Stimulated activated effector memory CD8-positive, alpha-beta T cell treated with anti-CD3 and anti-CD28 coated beads, Interleukin-12 subunit alpha, Interleukin-12 subunit beta, amount 100 ng/mL, for 72 hours (primary cell): ENCODE measurements around the gene MRPS11.
"Not testable (repeated sequence)": the region's sequence is repeated elsewhere in the genome, so short reads cannot be mapped to it uniquely, and the experiment has no call there.

Source experiments
- ATAC-seq: fragments of 150-1000 bp; cut with Tn5 transposase; 2 replicates; pipeline ENCODE4 v1.10.0; 2021
- DNase-seq, 2 donors: peaks; one replicate each; pipeline ENCODE4 v3.0.0; 2021 to 2022; ENCODE audit warnings: low spot score in 2 of 2
- H3K27ac Mint-ChIP-seq: one replicate; pipeline ENCODE4 v1.8.0; 2022; ENCODE audit warnings: mild to moderate bottlenecking, mixed read lengths
- H3K36me3 Mint-ChIP-seq: one replicate; pipeline ENCODE4 v1.8.0; 2022; ENCODE audit warnings: mild to moderate bottlenecking, mixed read lengths
- H3K4me1 Mint-ChIP-seq: one replicate; pipeline ENCODE4 v1.8.0; 2022; ENCODE audit warnings: mixed read lengths
- H3K4me3 Mint-ChIP-seq: one replicate; pipeline ENCODE4 v1.8.0; 2022; ENCODE audit warnings: mild to moderate bottlenecking, mixed read lengths
- H3K9me3 Mint-ChIP-seq: one replicate; pipeline ENCODE4 v1.8.0; 2022; ENCODE audit warnings: mixed read lengths

The MRPS11 gene

DNA sequence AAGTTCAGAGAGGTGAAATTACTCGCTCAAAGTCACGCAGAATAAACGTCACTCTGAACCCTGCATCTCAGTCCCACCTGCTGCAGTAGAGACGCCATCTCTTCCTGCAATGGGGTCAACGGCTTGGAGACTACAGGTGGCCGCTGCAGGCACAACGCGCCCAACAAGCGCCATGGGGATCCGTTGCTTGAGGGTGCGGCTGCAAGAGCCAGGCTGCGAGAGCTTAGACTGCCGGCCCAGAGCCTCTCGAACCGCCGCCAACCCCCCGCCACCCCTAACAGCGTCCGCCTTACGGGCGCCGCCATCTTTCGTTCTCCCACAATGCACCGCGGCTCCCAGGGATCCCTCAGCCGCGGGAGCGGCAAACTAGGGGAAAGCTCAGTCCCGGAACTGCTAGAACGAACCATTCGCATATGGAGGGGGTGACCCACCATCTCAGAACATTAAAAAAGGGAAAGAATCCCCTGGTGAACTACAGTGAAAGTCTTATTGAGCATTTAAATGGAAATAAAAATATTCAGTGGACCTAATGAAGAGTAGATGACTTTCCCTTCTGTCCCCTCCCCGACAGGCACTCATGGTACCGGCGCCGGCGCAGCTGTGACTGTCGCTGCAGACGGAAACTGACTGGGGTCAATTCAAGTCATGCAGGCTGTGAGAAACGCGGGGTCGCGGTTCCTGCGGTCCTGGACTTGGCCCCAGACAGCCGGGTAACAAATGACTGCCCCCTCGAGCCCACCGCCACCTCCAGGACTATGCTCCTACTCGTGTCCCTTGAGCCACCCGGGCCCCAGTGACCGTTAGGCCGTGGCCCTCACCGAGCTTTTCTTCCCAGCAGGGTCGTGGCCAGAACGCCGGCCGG is at the start of gene MRPS11, which contains the start of gene MRPL46:
MRPS11 (plus strand) TSS at position 636 of the 862 bp plus-strand sequence; CDS start at position 646, 10 bp downstream.
MRPL46 (minus strand) TSS at position 316 of the 862 bp plus-strand sequence; CDS start at position 305, 11 bp downstream.
- peak within 1 kb of the TSS; percentile 83 for H3K4me3 Mint-ChIP-seq
- H3K36me3 Mint-ChIP-seq: peaks cover 61% of the 10 kb centered on the region
- ATAC-seq (peak; percentile 92), DNase-seq (peak; percentile 85 to 95)
- no peaks in the 10 kb centered on the region for H3K9me3 Mint-ChIP-seq
- H3K4me1 Mint-ChIP-seq: peaks cover 33% of the 10 kb centered on the region
- H3K27ac Mint-ChIP-seq: peak within 1 kb of the TSS; percentile 99

- Mint-ChIP-seq H3K9me3 (no peaks in the 10 kb centered on the region), H3K4me3 (no peak overlapping the region), H3K4me1 (no peaks in the 10 kb centered on the region), H3K27ac (no peak overlapping the region), H3K36me3 (no peaks in the 10 kb centered on the region)
- ATAC-seq (peak; percentile 99), DNase-seq (no peak)
These were observed 47.7 kb upstream of the MRPS11 start for GRCh38 chr15:88419830-88420229.

- no peak for DNase-seq
- no peak for ATAC-seq
- Mint-ChIP-seq H3K4me1 (no peaks in the 10 kb centered on the region), H3K27ac (no peak overlapping the region), H3K36me3 (no peaks in the 10 kb centered on the region), H3K9me3 (no peaks in the 10 kb centered on the region), H3K4me3 (no peak overlapping the region)
These were observed 44.2 kb upstream of the MRPS11 start for GRCh38 chr15:88423331-88423730.

DNA sequence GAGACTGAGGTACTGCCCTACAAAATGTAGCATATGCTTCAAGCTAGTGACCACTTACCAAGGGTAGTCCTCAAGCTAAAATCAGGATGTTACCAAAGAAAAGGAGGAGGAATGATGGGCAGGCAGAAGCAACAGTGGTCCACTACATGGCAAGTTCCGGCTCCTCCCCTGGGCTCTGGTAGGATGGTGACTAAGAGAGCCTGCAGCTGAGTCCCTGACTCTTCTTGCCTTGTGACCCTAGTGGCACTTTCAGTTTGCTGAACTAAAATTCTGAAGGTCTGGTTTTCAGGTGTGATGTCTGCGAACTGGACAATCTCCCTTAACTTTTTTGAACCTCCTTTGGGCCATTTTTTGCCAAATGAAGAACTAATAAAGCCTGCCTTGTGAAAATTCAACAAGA is 41.2 kb upstream of the MRPS11 start:
- ATAC-seq: no peak
- H3K27ac Mint-ChIP-seq: no peak overlapping the region
- no peak for DNase-seq
- H3K4me1 Mint-ChIP-seq: no peaks in the 10 kb centered on the region
- no peak overlapping the region for H3K4me3 Mint-ChIP-seq
- H3K36me3 Mint-ChIP-seq: no peaks in the 10 kb centered on the region
- H3K9me3 Mint-ChIP-seq: no peaks in the 10 kb centered on the region

DNA sequence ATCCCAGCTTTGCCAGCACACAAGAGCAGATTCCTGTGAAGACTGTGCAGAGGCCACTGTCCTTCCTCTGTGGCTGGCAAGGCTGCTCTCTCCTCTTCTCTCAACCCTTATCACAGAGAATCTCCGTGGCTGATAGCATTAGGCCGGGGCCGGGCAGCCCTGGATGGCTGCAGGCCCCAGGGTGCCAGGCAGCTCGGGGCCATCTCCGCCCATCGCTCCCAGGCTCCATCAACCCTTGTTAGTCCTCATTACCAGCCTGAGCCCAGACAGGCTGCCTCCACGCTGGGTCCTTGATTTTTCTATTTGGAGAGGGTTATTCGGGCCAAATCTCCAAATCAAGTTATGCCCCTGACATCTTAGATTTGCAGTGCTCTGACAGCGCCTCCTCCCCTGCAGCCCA is 39.5 kb upstream of the MRPS11 start:
- ATAC-seq: no peak

GRCh38 chr15:88428805-88429605 is 38.5 kb upstream of the MRPS11 start:
- H3K9me3 Mint-ChIP-seq: no peaks in the 10 kb centered on the region
- no peak overlapping the region for H3K27ac Mint-ChIP-seq
- H3K4me1 Mint-ChIP-seq: no peaks in the 10 kb centered on the region
- ATAC-seq: no peak
- DNase-seq: no peak
- no peaks in the 10 kb centered on the region for H3K36me3 Mint-ChIP-seq
- H3K4me3 Mint-ChIP-seq: no peak overlapping the region

More for the DNA sequence above, 39.5 kb upstream of the MRPS11 start:
- Mint-ChIP-seq H3K4me3 (no peak overlapping the region), H3K9me3 (no peaks in the 10 kb centered on the region), H3K36me3 (no peaks in the 10 kb centered on the region), H3K27ac (no peak overlapping the region), H3K4me1 (no peaks in the 10 kb centered on the region)
- no peak for DNase-seq

DNA sequence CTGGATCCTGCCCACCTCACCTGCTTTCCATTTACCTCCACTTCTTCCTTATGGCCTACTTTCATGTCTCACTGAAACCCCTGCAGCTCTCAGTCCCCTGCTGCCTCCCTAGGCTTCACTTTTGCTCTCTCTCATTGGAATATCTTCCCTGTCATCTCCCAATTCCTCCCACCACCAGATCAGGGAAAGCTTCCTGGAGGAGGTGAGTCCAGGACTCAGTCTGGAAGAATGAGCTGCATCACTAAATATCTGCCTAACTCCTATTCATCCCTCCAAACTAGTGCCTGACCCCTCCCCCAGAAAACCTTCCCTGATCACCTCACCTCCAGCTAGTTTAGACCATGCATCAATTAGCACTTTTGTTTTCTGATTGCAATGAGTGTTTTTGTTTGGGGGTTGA is 37.5 kb upstream of the MRPS11 start:
- no peaks in the 10 kb centered on the region for H3K9me3 Mint-ChIP-seq
- no peaks in the 10 kb centered on the region for H3K4me1 Mint-ChIP-seq
- ATAC-seq (no peak), DNase-seq (no peak)
- no peaks in the 10 kb centered on the region for H3K36me3 Mint-ChIP-seq
- H3K4me3 Mint-ChIP-seq: no peak overlapping the region
- no peak overlapping the region for H3K27ac Mint-ChIP-seq

GRCh38 chr15:88431441-88431840 is 36.1 kb upstream of the MRPS11 start:
- ATAC-seq (no peak), DNase-seq (no peak)
- no peak overlapping the region for H3K27ac Mint-ChIP-seq
- no peaks in the 10 kb centered on the region for H3K36me3 Mint-ChIP-seq
- no peaks in the 10 kb centered on the region for H3K9me3 Mint-ChIP-seq
- no peaks in the 10 kb centered on the region for H3K4me1 Mint-ChIP-seq
- no peak overlapping the region for H3K4me3 Mint-ChIP-seq

- ATAC-seq: no peak
These were observed 34.3 kb upstream of the MRPS11 start for GRCh38 chr15:88433046-88433685.

DNA sequence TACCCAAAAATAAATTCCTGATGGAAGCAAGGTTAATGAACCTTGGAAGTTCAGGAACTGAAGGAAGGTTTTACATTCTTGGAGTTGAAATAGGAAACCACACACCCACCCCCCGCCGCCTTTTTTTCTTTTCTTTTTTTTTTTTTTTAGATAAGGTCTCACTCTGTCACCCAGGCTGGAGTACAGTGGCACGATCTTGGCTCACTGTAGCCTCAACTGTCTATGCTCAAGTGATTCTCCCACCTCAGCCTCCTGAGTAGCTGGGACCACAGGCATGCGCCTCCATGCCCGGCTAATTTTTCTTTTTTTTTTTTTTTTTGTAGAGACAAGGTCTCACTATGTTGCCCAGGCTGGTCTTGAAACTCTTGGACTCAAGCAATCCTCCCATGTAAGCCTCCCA is 33.4 kb upstream of the MRPS11 start:
- not testable (repeated sequence) for H3K9me3 Mint-ChIP-seq, H3K4me1 Mint-ChIP-seq, H3K4me3 Mint-ChIP-seq, DNase-seq, H3K36me3 Mint-ChIP-seq, H3K27ac Mint-ChIP-seq, ATAC-seq

More at GRCh38 chr15:88433046-88433685, 34.3 kb upstream of the MRPS11 start:
- H3K4me1 Mint-ChIP-seq: no peaks in the 10 kb centered on the region
- DNase-seq: no peak
- H3K4me3 Mint-ChIP-seq: no peak overlapping the region
- H3K9me3 Mint-ChIP-seq: no peaks in the 10 kb centered on the region
- no peaks in the 10 kb centered on the region for H3K36me3 Mint-ChIP-seq
- no peak overlapping the region for H3K27ac Mint-ChIP-seq

- Mint-ChIP-seq H3K36me3 (no peaks in the 10 kb centered on the region), H3K4me1 (no peaks in the 10 kb centered on the region), H3K9me3 (peaks cover under 1% of the 10 kb centered on the region), H3K27ac (no peak overlapping the region), H3K4me3 (no peak overlapping the region)
- ATAC-seq: no peak
- peak in 1 of 2 donors; percentile 29 for DNase-seq
These were observed 29.3 kb upstream of the MRPS11 start for GRCh38 chr15:88438181-88438580.

- H3K27ac Mint-ChIP-seq: no peak overlapping the region
- H3K9me3 Mint-ChIP-seq: peaks cover 14% of the 10 kb centered on the region
- peak in 1 of 2 donors; percentile 22 for DNase-seq
- H3K4me1 Mint-ChIP-seq: no peaks in the 10 kb centered on the region
- H3K4me3 Mint-ChIP-seq: no peak overlapping the region
- no peaks in the 10 kb centered on the region for H3K36me3 Mint-ChIP-seq
- ATAC-seq: peak; percentile 50
These were observed 27.5 kb upstream of the MRPS11 start for GRCh38 chr15:88440021-88440420.

DNA sequence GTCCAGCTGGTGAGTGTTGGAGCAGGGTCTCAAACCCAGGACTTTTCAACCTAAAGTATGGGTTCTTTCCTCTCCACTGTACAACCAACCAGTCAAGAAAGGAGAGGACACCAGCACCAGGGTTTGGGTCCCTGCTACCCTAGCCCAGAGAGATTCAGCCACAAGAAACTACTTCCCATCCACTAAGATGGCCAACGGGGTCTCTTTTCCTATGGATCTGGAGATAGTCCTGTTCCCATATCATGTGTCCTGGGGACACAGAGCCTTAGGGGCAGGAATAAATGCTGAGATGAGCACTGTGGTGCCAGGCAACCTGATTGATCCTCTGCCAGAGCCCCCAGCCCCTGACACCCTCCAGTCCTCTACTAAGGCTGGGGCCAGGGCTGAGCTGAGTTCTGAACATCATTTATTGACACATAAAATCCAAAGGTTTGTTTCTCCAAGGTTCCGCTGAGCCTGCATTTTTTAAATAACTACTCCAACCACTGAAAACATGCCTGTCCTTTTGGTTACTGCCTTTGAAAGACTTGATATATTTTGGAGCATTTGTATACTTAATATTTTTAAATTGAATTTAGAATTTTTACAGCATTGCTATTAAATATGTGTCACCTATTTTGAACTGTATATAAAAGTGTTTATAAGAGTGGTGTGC is 26.3 kb upstream of the MRPS11 start:
- no peak for ATAC-seq
- Mint-ChIP-seq H3K4me3 (no peak overlapping the region), H3K36me3 (no peaks in the 10 kb centered on the region), H3K9me3 (peaks cover 16% of the 10 kb centered on the region), H3K27ac (no peak overlapping the region), H3K4me1 (no peaks in the 10 kb centered on the region)
- DNase-seq: peak in 1 of 2 donors; percentile 34

- DNase-seq (no peak), ATAC-seq (no peak)
- H3K4me1 Mint-ChIP-seq: peaks cover 7% of the 10 kb centered on the region
- no peak overlapping the region for H3K4me3 Mint-ChIP-seq
- H3K9me3 Mint-ChIP-seq: peaks cover 16% of the 10 kb centered on the region
- H3K27ac Mint-ChIP-seq: no peak overlapping the region
- no peaks in the 10 kb centered on the region for H3K36me3 Mint-ChIP-seq
These were observed 20.3 kb upstream of the MRPS11 start for GRCh38 chr15:88447206-88447605.

- Mint-ChIP-seq H3K4me3 (no peak overlapping the region), H3K36me3 (no peaks in the 10 kb centered on the region), H3K9me3 (peaks cover 16% of the 10 kb centered on the region), H3K27ac (no peak overlapping the region), H3K4me1 (peaks cover 7% of the 10 kb centered on the region)
- no peak for ATAC-seq
- no peak for DNase-seq
These were observed 19.8 kb upstream of the MRPS11 start for GRCh38 chr15:88447741-88448140.
